Trophoblast cell (in vitro differentiated cells and primary cell): ENCODE measurements around the gene EYA2.

Source experiments
- DNase-seq, 2 donors: peaks; one replicate each; pipeline ENCODE4 v3.0.0-alpha.2; 2016
- H2AFZ ChIP-seq: 2 replicates; pipeline ENCODE4 v1.6.1; 2013; ENCODE audit warnings: low read length, moderate library complexity, mild to moderate bottlenecking; ENCODE audit not compliant: insufficient read depth, poor library complexity
- H2AK5ac ChIP-seq: 2 replicates; pipeline ENCODE4 v1.6.1; 2013; ENCODE audit warnings: mild to moderate bottlenecking, low read length
- H2BK120ac ChIP-seq: 2 replicates; pipeline ENCODE4 v1.6.1; 2013; ENCODE audit warnings: low read length, mild to moderate bottlenecking, moderate library complexity; ENCODE audit not compliant: insufficient read depth, poor library complexity
- H2BK12ac ChIP-seq: 2 replicates; pipeline ENCODE4 v1.6.1; 2013; ENCODE audit warnings: mild to moderate bottlenecking, low read length, moderate library complexity
- H2BK5ac ChIP-seq: 2 replicates; pipeline ENCODE4 v1.6.1; 2013; ENCODE audit warnings: low read length, low read depth, moderate library complexity, mild to moderate bottlenecking; ENCODE audit not compliant: poor library complexity
- H3K14ac ChIP-seq: 2 replicates; pipeline ENCODE4 v1.6.1; 2013; ENCODE audit warnings: mild to moderate bottlenecking, low read length
- H3K18ac ChIP-seq: 2 replicates; pipeline ENCODE4 v1.6.1; 2013; ENCODE audit warnings: mild to moderate bottlenecking, low read length
- H3K23ac ChIP-seq: 2 replicates; pipeline ENCODE4 v1.6.1; 2013; ENCODE audit warnings: low read length
- H3K27ac ChIP-seq: 2 replicates; pipeline ENCODE4 v1.5.1; 2013; ENCODE audit warnings: low read depth, mild to moderate bottlenecking, inconsistent platforms, low read length, moderate library complexity
- H3K27me3 ChIP-seq: 2 replicates; pipeline ENCODE4 v1.6.1; 2013; ENCODE audit warnings: inconsistent platforms, mild to moderate bottlenecking, low read length, moderate library complexity; ENCODE audit not compliant: insufficient read depth
- H3K36me3 ChIP-seq, 2 experiments: 1 replicate in 1 of 2; 2 replicates in 1 of 2; pipeline ENCODE4 v1.6.1; 2013; ENCODE audit warnings: low read length in 2 of 2, mild to moderate bottlenecking in 2 of 2, moderate library complexity in 1 of 2; ENCODE audit not compliant: insufficient read depth in 2 of 2, control insufficient read depth in 1 of 2
- H3K4ac ChIP-seq: 2 replicates; pipeline ENCODE4 v1.6.1; 2013; ENCODE audit warnings: low read depth, mild to moderate bottlenecking, low read length, moderate library complexity
- H3K4me1 ChIP-seq, 2 experiments: 1 replicate in 1 of 2; 2 replicates in 1 of 2; pipeline ENCODE4 v1.6.1; 2013; ENCODE audit warnings: low read length in 2 of 2, mild to moderate bottlenecking in 2 of 2, moderate library complexity in 1 of 2; ENCODE audit not compliant: insufficient read depth in 2 of 2, control insufficient read depth in 1 of 2
- H3K4me2 ChIP-seq: 2 replicates; pipeline ENCODE4 v1.6.1; 2013; ENCODE audit warnings: inconsistent platforms, mild to moderate bottlenecking, low read length, moderate library complexity
- H3K4me3 ChIP-seq: 2 replicates; pipeline ENCODE4 v1.5.1; 2013; ENCODE audit warnings: mild to moderate bottlenecking, low read depth, low read length, inconsistent platforms
- H3K79me1 ChIP-seq: one replicate; pipeline ENCODE4 v1.6.1; 2013; ENCODE audit warnings: low read length
- H3K79me2 ChIP-seq: 2 replicates; pipeline ENCODE4 v1.6.1; 2013; ENCODE audit warnings: low read length, mild to moderate bottlenecking; ENCODE audit not compliant: control insufficient read depth, insufficient read depth, poor library complexity
- H3K9ac ChIP-seq: 2 replicates; pipeline ENCODE4 v1.6.1; 2013; ENCODE audit warnings: mild to moderate bottlenecking, low read length
- H3K9me3 ChIP-seq: 2 replicates; pipeline ENCODE4 v1.6.1; 2013; ENCODE audit warnings: low read depth, mild to moderate bottlenecking, control low read depth, inconsistent platforms, low read length; ENCODE audit not compliant: insufficient read depth
- H4K12ac ChIP-seq: 2 replicates; pipeline ENCODE4 v1.6.1; 2013; ENCODE audit warnings: low read depth, mild to moderate bottlenecking, low read length, moderate library complexity
- H4K8ac ChIP-seq: 2 replicates; pipeline ENCODE4 v1.6.1; 2013; ENCODE audit warnings: low read depth, mild to moderate bottlenecking, low read length, moderate library complexity
- H4K91ac ChIP-seq: one replicate; pipeline ENCODE4 v1.6.1; 2013; ENCODE audit warnings: low read depth, mild to moderate bottlenecking, low read length, moderate library complexity
- WGBS: extraction: QIAGEN DNeasy Blood & Tissue Kit; methylation state at CpG from one replicate; pipeline ENCODE4 v1.1.7; 2013; ENCODE audit warnings: missing lambda C conversion rate; ENCODE audit not compliant: insufficient read length, insufficient coverage; ENCODE audit errors: extremely low coverage; 5-methylcytosine and 5-hydroxymethylcytosine counted together

EYA2 gene

DNA sequence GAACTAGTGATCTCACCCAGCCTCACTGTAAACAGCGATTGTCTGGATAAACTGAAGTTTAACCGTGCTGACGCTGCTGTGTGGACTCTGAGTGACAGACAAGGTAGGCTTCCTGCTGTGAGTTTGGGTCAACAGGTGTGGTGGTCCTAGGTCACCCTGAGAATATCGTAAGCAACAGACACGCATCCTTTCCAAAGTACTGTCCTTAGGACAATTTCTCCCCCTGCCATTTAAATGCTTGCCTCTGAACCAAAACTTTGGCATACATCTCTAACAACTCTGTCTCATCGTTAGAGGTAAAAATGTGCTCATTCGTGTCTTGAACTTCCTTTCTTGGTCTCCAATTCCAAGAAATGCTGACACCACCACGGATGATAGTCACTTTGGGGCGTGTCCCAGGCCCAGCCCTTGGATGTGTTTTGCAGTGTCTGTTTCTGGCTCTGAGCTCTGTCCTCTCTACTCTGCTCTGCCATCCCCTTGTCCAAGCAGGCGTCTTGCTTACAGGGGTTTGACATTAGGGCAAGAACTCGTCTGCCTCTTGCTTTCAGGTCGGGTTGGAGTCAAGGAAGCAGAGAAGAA, 95.5 kb downstream of the EYA2 start:
- Histone ChIP-seq H3K4ac (no peak overlapping the region), H2BK5ac (no peak overlapping the region), H3K23ac (no peak overlapping the region), H3K4me1 (peaks cover 3 to 9% of the 10 kb centered on the region in 2 experiments), H3K4me3 (no peak overlapping the region), H4K8ac (no peak overlapping the region), H2BK12ac (no peak overlapping the region), H4K91ac (no peak overlapping the region), H4K12ac (no peak overlapping the region), H3K9ac (no peak overlapping the region), H3K79me1 (no peaks in the 10 kb centered on the region), H3K9me3 (peaks cover 2% of the 10 kb centered on the region), H3K27ac (no peak overlapping the region), H3K18ac (no peak overlapping the region), H2AFZ (no peak overlapping the region), H3K79me2 (no peaks in the 10 kb centered on the region), H3K4me2 (no peak overlapping the region), H3K27me3 (no peaks in the 10 kb centered on the region), H3K14ac (no peak overlapping the region), H2BK120ac (no peak overlapping the region), H3K36me3 (no peaks in the 10 kb centered on the region), H2AK5ac (no peak overlapping the region)
- DNase-seq = no peak
- WGBS = no CpG with 5 or more reads among the region's 12 CpGs

DNA sequence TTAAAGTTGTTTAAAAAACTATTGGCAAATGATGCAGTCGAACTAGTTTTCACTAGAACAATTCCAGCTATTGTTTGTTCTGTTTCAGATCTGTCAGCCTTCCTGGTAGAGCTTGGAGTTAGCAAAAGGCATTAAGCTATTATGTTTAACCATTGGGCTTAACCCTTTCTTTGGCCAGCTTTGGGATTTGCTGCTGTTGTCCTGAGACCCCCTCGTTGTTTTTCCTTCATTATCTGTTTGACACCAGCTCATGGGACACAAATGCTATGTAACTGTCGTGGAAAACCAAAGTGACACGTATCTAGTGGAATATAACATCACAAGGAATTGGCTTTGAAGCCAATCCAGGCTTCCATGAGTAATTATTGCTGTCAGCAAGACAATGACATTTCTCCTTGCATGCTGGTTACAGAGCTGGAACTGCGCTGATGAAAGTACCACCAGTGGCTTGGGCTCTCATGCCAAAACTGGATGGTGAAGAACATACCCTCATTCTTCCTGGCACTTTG, 96.0 kb downstream of the EYA2 start:
- DNase-seq = no peak
- H3K14ac ChIP-seq = no peak overlapping the region
- H3K18ac ChIP-seq = no peak overlapping the region
- no peak overlapping the region for H4K12ac ChIP-seq
- H3K9me3 ChIP-seq = peaks cover 2% of the 10 kb centered on the region
- no peak overlapping the region for H3K4ac ChIP-seq
- no peak overlapping the region for H2AK5ac ChIP-seq
- no peaks in the 10 kb centered on the region for H3K27me3 ChIP-seq
- no CpG with 5 or more reads among the region's 5 CpGs for WGBS
- no peak overlapping the region for H3K4me3 ChIP-seq
- no peak overlapping the region for H3K27ac ChIP-seq
- H4K91ac ChIP-seq = no peak overlapping the region
- no peaks in the 10 kb centered on the region for H3K79me1 ChIP-seq
- no peak overlapping the region for H3K23ac ChIP-seq
- no peak overlapping the region for H2BK5ac ChIP-seq
- no peaks in the 10 kb centered on the region for H3K79me2 ChIP-seq
- H2BK120ac ChIP-seq = no peak overlapping the region
- H2AFZ ChIP-seq = no peak overlapping the region
- peaks cover 3 to 9% of the 10 kb centered on the region in 2 experiments for H3K4me1 ChIP-seq
- H3K4me2 ChIP-seq = no peak overlapping the region
- no peak overlapping the region for H4K8ac ChIP-seq
- H2BK12ac ChIP-seq = no peak overlapping the region
- H3K9ac ChIP-seq = no peak overlapping the region
- H3K36me3 ChIP-seq = no peaks in the 10 kb centered on the region

- Histone ChIP-seq H3K36me3 (no peaks in the 10 kb centered on the region), H3K27ac (no peak overlapping the region), H3K4ac (no peak overlapping the region), H2AFZ (no peak overlapping the region), H3K4me3 (no peak overlapping the region), H2BK120ac (no peak overlapping the region), H4K8ac (no peak overlapping the region), H3K23ac (no peak overlapping the region), H2BK12ac (no peak overlapping the region), H3K14ac (no peak overlapping the region), H4K91ac (no peak overlapping the region), H3K4me1 (peaks cover 3 to 9% of the 10 kb centered on the region in 2 experiments), H2AK5ac (no peak overlapping the region), H3K9ac (no peak overlapping the region), H3K27me3 (no peaks in the 10 kb centered on the region), H3K4me2 (no peak overlapping the region), H3K79me1 (no peaks in the 10 kb centered on the region), H3K18ac (no peak overlapping the region), H4K12ac (no peak overlapping the region), H3K9me3 (peaks cover 2% of the 10 kb centered on the region), H3K79me2 (no peaks in the 10 kb centered on the region), H2BK5ac (no peak overlapping the region)
- DNase-seq = no peak
- WGBS = no CpG with 5 or more reads among the region's 3 CpGs
Observed at GRCh38 chr20:46991168-46991567, 96.5 kb downstream of the EYA2 start.

- DNase-seq = no peak
- Histone ChIP-seq H3K79me1 (no peaks in the 10 kb centered on the region), H2BK5ac (no peak overlapping the region), H3K27ac (no peak overlapping the region), H4K91ac (no peak overlapping the region), H3K27me3 (no peaks in the 10 kb centered on the region), H4K8ac (no peak overlapping the region), H3K23ac (no peak overlapping the region), H3K4me1 (peaks cover 3 to 9% of the 10 kb centered on the region in 2 experiments), H2AK5ac (no peak overlapping the region), H3K79me2 (no peaks in the 10 kb centered on the region), H3K4me3 (no peak overlapping the region), H2AFZ (no peak overlapping the region), H4K12ac (no peak overlapping the region), H2BK120ac (no peak overlapping the region), H3K36me3 (no peaks in the 10 kb centered on the region), H3K18ac (no peak overlapping the region), H2BK12ac (no peak overlapping the region), H3K9me3 (peaks cover 2% of the 10 kb centered on the region), H3K9ac (no peak overlapping the region), H3K4ac (no peak overlapping the region), H3K14ac (no peak overlapping the region), H3K4me2 (no peak overlapping the region)
- WGBS = no CpG with 5 or more reads among the region's 12 CpGs
Observed at GRCh38 chr20:46991880-46992639, 97.4 kb downstream of the EYA2 start.
